ENCODE data around the gene ITPR1.

The ITPR1 gene

DNA sequence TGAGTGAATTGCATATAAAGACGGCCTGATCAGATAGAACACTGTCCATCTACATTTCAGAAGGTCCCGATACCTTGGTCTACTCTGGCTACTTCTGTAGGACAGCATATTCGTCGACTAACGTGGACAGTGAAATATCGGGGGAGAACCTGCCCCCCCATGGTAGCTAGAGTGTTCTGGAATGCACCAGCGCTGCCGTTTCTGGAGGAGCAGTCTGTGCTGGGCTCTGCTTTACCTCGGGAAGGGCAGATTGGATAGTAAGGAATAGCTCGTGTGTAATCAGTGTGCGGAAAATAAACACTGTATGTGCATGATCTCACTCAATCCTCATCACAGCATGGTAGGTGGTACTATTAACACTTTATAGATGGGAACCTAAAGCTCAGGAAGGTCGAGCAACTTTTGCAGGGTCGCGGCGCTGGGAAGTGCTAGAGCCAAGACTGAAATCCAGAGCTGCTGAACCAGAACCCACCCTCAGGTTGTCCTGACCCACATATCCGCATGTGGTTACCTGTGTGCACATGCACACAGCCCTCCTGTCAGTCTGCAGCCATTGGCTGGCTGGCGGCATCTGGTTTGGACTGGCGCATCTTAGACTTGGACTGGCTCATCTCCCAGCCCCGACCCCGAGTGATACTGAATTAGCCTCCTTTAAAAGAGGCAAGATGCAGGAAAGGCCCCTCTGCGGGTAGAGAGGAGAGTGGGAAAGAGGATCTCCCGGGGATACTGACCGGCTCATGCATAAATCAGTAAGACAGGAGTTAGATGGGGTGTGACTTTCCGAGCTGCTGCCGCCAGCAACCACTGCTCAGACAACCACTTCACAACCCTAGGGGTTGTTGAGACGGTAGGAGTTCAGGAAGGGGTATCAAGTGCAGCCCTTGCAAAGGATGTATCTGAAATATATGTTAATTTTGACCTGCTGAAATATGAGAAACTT, 331.1 kb downstream of the ITPR1 start:
- no peaks in the 10 kb centered on the region for H3F3A ChIP-seq (ENCODE audit: insufficient read depth, low read length)
- no peak overlapping the region for H2AFZ ChIP-seq (ENCODE audit: low read length)
- H3K4me1 ChIP-seq (ENCODE audit: insufficient read depth, low read length, severe bottlenecking): no peaks in the 10 kb centered on the region
- no peaks in the 10 kb centered on the region for H3K79me2 ChIP-seq (ENCODE audit: insufficient read depth, low read length)
- H3K4me2 ChIP-seq (ENCODE audit: low read length): no peak overlapping the region
- no peaks in the 10 kb centered on the region; the same call in 1 of the 2 replicates for H3K27me3 ChIP-seq (ENCODE audit: insufficient read depth, low read length)
- no peaks in the 10 kb centered on the region for H4K20me1 ChIP-seq (ENCODE audit: insufficient read depth, low read length)
- no peak overlapping the region for H3K9ac ChIP-seq (ENCODE audit: low read length)
- H3K4me3 ChIP-seq (ENCODE audit: low read depth, low read length, poor library complexity, severe bottlenecking): no peak overlapping the region
- no peaks in the 10 kb centered on the region for H3K9me3 ChIP-seq (ENCODE audit: low read length)
- H3K36me3 ChIP-seq (ENCODE audit: insufficient read depth, low read length): no peaks in the 10 kb centered on the region
- no peak overlapping the region for H3K27ac ChIP-seq (ENCODE audit: low read depth, low read length, poor library complexity, severe bottlenecking)
- H3K9me2 ChIP-seq (ENCODE audit: low read depth, low read length): no peaks in the 10 kb centered on the region
- TF ChIP-seq EZH2 (IDR thresholded peaks at IDR 0.05; ENCODE audit: borderline replicate concordance, low read length): no peak
- no peak for TF ChIP-seq CTCF (IDR thresholded peaks at IDR 0.05; ENCODE audit: low read length)

DNA sequence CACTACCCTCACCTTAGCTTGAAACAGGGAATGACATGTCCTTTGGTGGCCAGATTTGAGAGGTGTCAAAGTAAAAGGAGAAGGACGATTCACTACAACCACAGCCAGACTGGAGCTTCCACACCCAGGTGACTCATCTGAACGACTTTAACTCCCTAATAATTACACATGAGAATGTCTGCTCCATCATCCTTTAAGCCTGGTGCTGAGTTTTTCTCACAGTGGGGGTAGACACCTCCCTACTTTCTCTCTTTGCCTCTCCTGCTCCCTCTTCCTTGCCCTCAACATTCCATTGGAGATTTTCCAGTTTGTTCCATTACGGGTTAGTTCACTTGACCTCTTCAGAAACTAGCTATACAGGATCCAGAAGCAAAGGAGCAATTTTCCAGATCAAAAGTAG, 331.8 kb downstream of the ITPR1 start:
- no peak overlapping the region for H3K4me3 ChIP-seq (ENCODE audit: low read depth, low read length, poor library complexity, severe bottlenecking)
- no peak overlapping the region for H3K4me2 ChIP-seq (ENCODE audit: low read length)
- H3K4me1 ChIP-seq (ENCODE audit: insufficient read depth, low read length, severe bottlenecking): no peaks in the 10 kb centered on the region
- no peaks in the 10 kb centered on the region for H3K9me3 ChIP-seq (ENCODE audit: low read length)
- no peaks in the 10 kb centered on the region for H4K20me1 ChIP-seq (ENCODE audit: insufficient read depth, low read length)
- no peaks in the 10 kb centered on the region for H3K36me3 ChIP-seq (ENCODE audit: insufficient read depth, low read length)
- H3K27me3 ChIP-seq (ENCODE audit: insufficient read depth, low read length): no peaks in the 10 kb centered on the region; the same call in 1 of the 2 replicates
- no peak overlapping the region for H2AFZ ChIP-seq (ENCODE audit: low read length)
- H3K9me2 ChIP-seq (ENCODE audit: low read depth, low read length): no peaks in the 10 kb centered on the region
- H3K79me2 ChIP-seq (ENCODE audit: insufficient read depth, low read length): no peaks in the 10 kb centered on the region
- H3F3A ChIP-seq (ENCODE audit: insufficient read depth, low read length): no peaks in the 10 kb centered on the region
- H3K9ac ChIP-seq (ENCODE audit: low read length): no peak overlapping the region
- no peak for TF ChIP-seq CTCF (IDR thresholded peaks at IDR 0.05; ENCODE audit: low read length)
- no peak for TF ChIP-seq EZH2 (IDR thresholded peaks at IDR 0.05; ENCODE audit: borderline replicate concordance, low read length)
- no peak overlapping the region for H3K27ac ChIP-seq (ENCODE audit: low read depth, low read length, poor library complexity, severe bottlenecking)

DNA sequence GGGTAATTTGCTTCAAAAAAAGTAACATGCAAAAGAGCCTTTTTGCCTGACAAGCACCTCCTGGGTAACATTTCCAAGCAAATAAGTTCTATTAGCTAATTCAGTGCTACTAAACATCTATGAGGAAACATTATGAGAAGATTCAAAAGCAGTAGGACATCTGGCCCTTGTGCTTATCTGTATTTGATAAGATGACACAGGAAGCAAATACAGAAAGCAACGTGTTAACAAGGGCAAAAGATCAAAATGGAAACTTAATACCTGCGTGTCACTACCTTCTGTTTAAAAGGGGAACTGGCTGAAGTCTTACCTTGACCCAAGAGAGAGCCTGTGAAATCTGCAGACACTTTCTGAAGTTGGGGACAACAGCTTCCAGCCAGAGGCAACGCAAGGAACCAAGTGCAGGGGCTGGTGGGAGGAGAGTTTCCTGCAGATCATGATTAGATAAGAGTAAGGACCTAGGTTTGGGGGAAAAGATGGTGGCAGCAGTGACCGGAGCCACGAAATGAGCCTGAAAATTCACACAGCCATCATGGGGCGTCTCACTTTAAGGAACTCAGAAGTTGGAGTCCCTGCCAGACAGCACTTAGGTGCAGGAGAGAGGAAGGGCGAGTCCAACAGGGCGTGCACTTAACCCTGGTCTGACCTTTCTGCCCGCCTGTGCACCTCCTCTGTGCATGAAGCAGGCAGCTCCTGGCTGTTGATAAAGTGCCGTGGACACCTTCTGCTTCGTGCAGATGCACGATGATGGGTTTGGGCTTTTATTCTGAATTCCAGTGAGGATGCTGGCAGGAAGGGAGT, 332.5 kb downstream of the ITPR1 start:
- Histone ChIP-seq H4K20me1 (ENCODE audit: insufficient read depth, low read length) (no peaks in the 10 kb centered on the region), H3K4me1 (ENCODE audit: insufficient read depth, low read length, severe bottlenecking) (peaks cover under 1% of the 10 kb centered on the region), H3K9ac (ENCODE audit: low read length) (no peak overlapping the region), H3K79me2 (ENCODE audit: insufficient read depth, low read length) (no peaks in the 10 kb centered on the region), H3K9me3 (ENCODE audit: low read length) (no peaks in the 10 kb centered on the region), H2AFZ (ENCODE audit: low read length) (no peak overlapping the region), H3K27ac (ENCODE audit: low read depth, low read length, poor library complexity, severe bottlenecking) (no peak overlapping the region), H3K4me3 (ENCODE audit: low read depth, low read length, poor library complexity, severe bottlenecking) (no peak overlapping the region), H3K36me3 (ENCODE audit: insufficient read depth, low read length) (no peaks in the 10 kb centered on the region), H3K4me2 (ENCODE audit: low read length) (no peak overlapping the region), H3F3A (ENCODE audit: insufficient read depth, low read length) (no peaks in the 10 kb centered on the region), H3K9me2 (ENCODE audit: low read depth, low read length) (no peaks in the 10 kb centered on the region), H3K27me3 (ENCODE audit: insufficient read depth, low read length) (no peaks in the 10 kb centered on the region; the same call in 1 of the 2 replicates)
- TF ChIP-seq CTCF (IDR thresholded peaks at IDR 0.05; ENCODE audit: low read length): no peak
- TF ChIP-seq EZH2 (IDR thresholded peaks at IDR 0.05; ENCODE audit: borderline replicate concordance, low read length): no peak
